HEK293 (cell line): ENCODE data around the gene ZBTB4.

Experiments used
- CTCF ChIA-PET: fragments of 350-600 bp; formaldehyde crosslinking; extraction: SDS; loops from one replicate; lab custom pipeline; 2021; ENCODE audit warnings: antibody characterized with exemption; lab: Yijun Ruan, JAX
- POLR2A ChIA-PET: fragments of 300-600 bp; formaldehyde crosslinking; extraction: SDS; loops from one replicate; lab custom pipeline; 2020; ENCODE audit warnings: antibody characterized with exemption, inconsistent platforms; lab: Yijun Ruan, JAX
- H3K27ac ChIP-seq: fragments of 200-500 bp; sonication (Bioruptor generic); 2 replicates; pipeline ENCODE4 v1.5.1; 2014; ENCODE audit warnings: low read depth, low read length, control low read depth, inconsistent platforms; ENCODE audit errors: extremely low read depth
- H3K36me3 ChIP-seq, 2 experiments: fragments of 200-500 bp in 1 of 2; sonication (Bioruptor generic) in 1 of 2; 1 replicate in 1 of 2; 2 replicates in 1 of 2; pipeline ENCODE4 v1.5.1; 2014 to 2017; ENCODE audit warnings: inconsistent platforms in 2 of 2, low read length in 2 of 2; ENCODE audit not compliant: control insufficient read depth in 2 of 2, insufficient read depth in 1 of 2
- H3K4me1 ChIP-seq: fragments of 200-500 bp; sonication (Bioruptor generic); 2 replicates; pipeline ENCODE4 v1.5.1; 2014; ENCODE audit warnings: mild to moderate bottlenecking, low read length, inconsistent platforms; ENCODE audit not compliant: control insufficient read depth, insufficient read depth
- H3K4me3 ChIP-seq: 2 replicates; pipeline ENCODE4 v1.5.1; 2011; ENCODE audit warnings: low read depth, mild to moderate bottlenecking, control low read depth, low read length, moderate library complexity
- H3K9me3 ChIP-seq: fragments of 200-500 bp; sonication (Bioruptor generic); 2 replicates; pipeline ENCODE4 v1.5.1; 2014; ENCODE audit warnings: low read depth, low read length, inconsistent platforms; ENCODE audit not compliant: control insufficient read depth, insufficient read depth
- EGR2 ChIP-seq: fragments of 450-650 bp; formaldehyde crosslinking; IDR thresholded peaks from 2 replicates; pipeline ENCODE4 v1.5.1; 2016; ENCODE audit warnings: low read depth, missing biosample characterization, missing genetic modification characterization
- FEZF1 ChIP-seq: fragments of 450-650 bp; formaldehyde crosslinking; IDR thresholded peaks from 2 replicates; pipeline ENCODE4 v1.5.1; 2016; ENCODE audit warnings: missing biosample characterization, missing genetic modification characterization
- GLIS2 ChIP-seq: fragments of 450-650 bp; formaldehyde crosslinking; IDR thresholded peaks from 2 replicates; pipeline ENCODE4 v1.5.1; 2016; ENCODE audit warnings: missing biosample characterization, missing genetic modification characterization
- HIC1 ChIP-seq: fragments of 450-650 bp; formaldehyde crosslinking; IDR thresholded peaks from 2 replicates; pipeline ENCODE4 v1.5.1; 2016; ENCODE audit warnings: missing biosample characterization, missing genetic modification characterization
- KLF17 ChIP-seq: fragments of 450-650 bp; formaldehyde crosslinking; IDR thresholded peaks from 2 replicates; pipeline ENCODE4 v1.5.1; 2016; ENCODE audit warnings: missing biosample characterization, missing genetic modification characterization
- MEIS1 ChIP-seq: sonication (generic); formaldehyde crosslinking; IDR thresholded peaks from 2 replicates; pipeline ENCODE4 v1.8.1; 2022; ENCODE audit warnings: missing genetic modification reagents, mild to moderate bottlenecking, borderline replicate concordance
- PBX3 ChIP-seq: sonication (generic); formaldehyde crosslinking; IDR thresholded peaks from 2 replicates; pipeline ENCODE4 v1.8.1; 2022; ENCODE audit warnings: mild to moderate bottlenecking, moderate library complexity, missing genetic modification reagents
- PRDM1 ChIP-seq: fragments of 450-650 bp; formaldehyde crosslinking; IDR thresholded peaks from 2 replicates; pipeline ENCODE4; 2016; ENCODE audit warnings: missing biosample characterization, missing genetic modification characterization
- PRDM4 ChIP-seq: fragments of 450-650 bp; formaldehyde crosslinking; IDR thresholded peaks from 2 replicates; pipeline ENCODE4 v1.5.1; 2017; ENCODE audit warnings: missing biosample characterization, missing genetic modification characterization
- ZBTB26 ChIP-seq: fragments of 450-650 bp; formaldehyde crosslinking; optimal IDR thresholded peaks from 2 replicates; pipeline ENCODE3; 2016; ENCODE audit warnings: missing biosample characterization, mild to moderate bottlenecking, missing genetic modification characterization
- ZNF132 ChIP-seq: fragments of 450-650 bp; formaldehyde crosslinking; IDR thresholded peaks from 2 replicates; pipeline ENCODE4 v1.5.1; 2017; ENCODE audit warnings: missing biosample characterization, missing genetic modification characterization, borderline replicate concordance
- ZNF2 ChIP-seq: fragments of 450-650 bp; formaldehyde crosslinking; IDR thresholded peaks from 2 replicates; pipeline ENCODE4 v1.5.1; 2016; ENCODE audit warnings: missing biosample characterization, missing genetic modification characterization
- ZNF211 ChIP-seq: fragments of 450-650 bp; formaldehyde crosslinking; IDR thresholded peaks from 2 replicates; pipeline ENCODE4 v1.5.1; 2016; ENCODE audit warnings: low read depth, missing biosample characterization, missing genetic modification characterization
- ZNF214 ChIP-seq: fragments of 450-650 bp; formaldehyde crosslinking; IDR thresholded peaks from 2 replicates; pipeline ENCODE4 v1.5.1; 2017; ENCODE audit warnings: missing biosample characterization, mild to moderate bottlenecking, missing genetic modification characterization, borderline replicate concordance
- ZNF23 ChIP-seq: fragments of 450-650 bp; formaldehyde crosslinking; IDR thresholded peaks from 2 replicates; pipeline ENCODE4 v1.5.1; 2016; ENCODE audit warnings: missing biosample characterization, missing genetic modification characterization, borderline replicate concordance
- ZNF274 ChIP-seq, 2 experiments: fragments of 200-500 bp in 1 of 2; fragments of 450-650 bp in 1 of 2; sonication (Bioruptor generic) in 1 of 2; formaldehyde crosslinking in 1 of 2; IDR thresholded peaks; 2 replicates each; pipeline versions ENCODE4 v1.5.1 to v1.6.1; 2014 to 2016; ENCODE audit warnings: borderline replicate concordance in 1 of 2, inconsistent platforms in 1 of 2, low read length in 1 of 2, missing biosample characterization in 1 of 2, missing genetic modification characterization in 1 of 2
- ZNF37A ChIP-seq: fragments of 450-650 bp; IDR thresholded peaks from 2 replicates; pipeline ENCODE4 v1.5.1; 2018; ENCODE audit warnings: missing biosample characterization, missing genetic modification characterization
- ZNF394 ChIP-seq: fragments of 450-650 bp; formaldehyde crosslinking; IDR thresholded peaks from 2 replicates; pipeline ENCODE4 v1.5.1; 2016; ENCODE audit warnings: missing biosample characterization, missing genetic modification characterization, mild to moderate bottlenecking, moderate library complexity, borderline replicate concordance
- ZNF416 ChIP-seq: fragments of 450-650 bp; formaldehyde crosslinking; IDR thresholded peaks from 2 replicates; pipeline ENCODE4 v1.5.1; 2016; ENCODE audit warnings: missing biosample characterization, missing genetic modification characterization
- ZNF423 ChIP-seq: fragments of 450-650 bp; formaldehyde crosslinking; IDR thresholded peaks from 2 replicates; pipeline ENCODE4 v1.5.1; 2016; ENCODE audit warnings: missing biosample characterization, missing genetic modification characterization
- ZNF433 ChIP-seq: fragments of 450-650 bp; formaldehyde crosslinking; IDR thresholded peaks from 2 replicates; pipeline ENCODE4 v1.5.1; 2016; ENCODE audit warnings: missing biosample characterization, missing genetic modification characterization, low read depth
- ZNF621 ChIP-seq: fragments of 450-650 bp; formaldehyde crosslinking; IDR thresholded peaks from 2 replicates; pipeline ENCODE4 v1.5.1; 2017; ENCODE audit warnings: missing biosample characterization, missing genetic modification characterization
- ZNF654 ChIP-seq: fragments of 450-650 bp; formaldehyde crosslinking; IDR thresholded peaks from 2 replicates; pipeline ENCODE4 v1.5.1; 2016; ENCODE audit warnings: low read depth, missing biosample characterization, missing genetic modification characterization
- ZNF660 ChIP-seq: fragments of 450-650 bp; IDR thresholded peaks from 2 replicates; pipeline ENCODE4 v1.5.1; 2018; ENCODE audit warnings: missing biosample characterization, mild to moderate bottlenecking, missing genetic modification characterization
- ZNF677 ChIP-seq: fragments of 450-650 bp; IDR thresholded peaks from 2 replicates; pipeline ENCODE4 v1.5.0; 2018; ENCODE audit warnings: missing biosample characterization, mild to moderate bottlenecking, missing genetic modification characterization, moderate library complexity
- ZNF701 ChIP-seq: fragments of 450-650 bp; formaldehyde crosslinking; IDR thresholded peaks from 2 replicates; pipeline ENCODE4 v1.5.1; 2016; ENCODE audit warnings: missing biosample characterization, missing genetic modification characterization
- ZNF768 ChIP-seq: fragments of 450-650 bp; formaldehyde crosslinking; IDR thresholded peaks from 2 replicates; pipeline ENCODE4 v1.5.1; 2018; ENCODE audit warnings: missing biosample characterization, mild to moderate bottlenecking, missing genetic modification characterization
- ZNF791 ChIP-seq: fragments of 450-650 bp; formaldehyde crosslinking; IDR thresholded peaks from 2 replicates; pipeline ENCODE4 v1.5.1; 2016; ENCODE audit warnings: missing biosample characterization, missing genetic modification characterization
- ZSCAN23 ChIP-seq: fragments of 450-650 bp; formaldehyde crosslinking; IDR thresholded peaks from 2 replicates; pipeline ENCODE4 v1.5.1; 2016; ENCODE audit warnings: missing biosample characterization, missing genetic modification characterization

Gene ZBTB4

GRCh38 chr17:7436556-7437368 lies 42.7 kb downstream of the ZBTB4 start:
- Histone ChIP-seq H3K36me3 (no peaks in the 10 kb centered on the region), H3K9me3 (no peaks in the 10 kb centered on the region), H3K27ac (no peak overlapping the region), H3K4me3 (no peak overlapping the region; the same call in 1 of the 2 replicates), H3K4me1 (peaks cover 18% of the 10 kb centered on the region)
- ChIA-PET CTCF (interaction anchor here (0.5 to 3.9 kb wide), 37 partner anchors 9 to 695 kb away, joined by 3 to 37 read pairs (median 4); partner anchors contain the start of genes CHRNB1, NEURL4, SLC2A4 and SLC35G6), POLR2A (interaction anchor here (0.6 to 3.5 kb wide), 10 partner anchors 9 to 250 kb away, joined by 3 to 45 read pairs (median 4); partner anchors contain the start of genes CHRNB1, POLR2A, TMEM256 and TP53)
- no peak for TF ChIP-seq PRDM1 (tag by site-specific recombination)
- TF ChIP-seq ZNF416 (tag by site-specific recombination) = no peak
- TF ChIP-seq KLF17 (tag by site-specific recombination) = no peak
- peak; percentile 56 for TF ChIP-seq ZBTB26 (tag by site-specific recombination)
- no peak for TF ChIP-seq ZNF132 (tag by site-specific recombination)
- TF ChIP-seq EGR2 (tag by site-specific recombination) = no peak
- TF ChIP-seq ZNF423 (tag by site-specific recombination) = no peak
- TF ChIP-seq ZNF214 (tag by site-specific recombination) = no peak
- no peak for TF ChIP-seq ZNF791 (tag by site-specific recombination)
- TF ChIP-seq ZNF274 (IDR thresholded peaks at IDR 0.05; ENCODE audit: low read length) = no peak
- TF ChIP-seq ZNF274 (tag by site-specific recombination; IDR thresholded peaks at IDR 0.05; ENCODE audit: borderline replicate concordance) = no peak
- TF ChIP-seq HIC1 (tag by site-specific recombination) = peak; percentile 32; the same call in 1 of the 2 replicates
- no peak for TF ChIP-seq ZNF23 (tag by site-specific recombination)
- TF ChIP-seq PRDM4 (tag by site-specific recombination) = no peak
- peak; percentile 59; the same call in 1 of the 2 replicates for TF ChIP-seq PBX3 (CRISPR knock-in tag)
- TF ChIP-seq ZNF211 (tag by site-specific recombination) = no peak
- TF ChIP-seq GLIS2 (tag by site-specific recombination) = peak; percentile 62; the same call in 1 of the 2 replicates
- TF ChIP-seq ZNF701 (tag by site-specific recombination) = no peak
- TF ChIP-seq ZNF2 = peak; percentile 23; the same call in 1 of the 2 replicates
- no peak for TF ChIP-seq MEIS1 (CRISPR knock-in tag)
- no peak for TF ChIP-seq ZNF768 (tag by site-specific recombination)
- TF ChIP-seq ZSCAN23 = no peak
- TF ChIP-seq ZNF677 (tag by site-specific recombination) = no peak
- TF ChIP-seq ZNF621 (tag by site-specific recombination) = no peak
- no peak for TF ChIP-seq ZNF433 (tag by site-specific recombination)
- no peak for TF ChIP-seq ZNF394 (tag by site-specific recombination)
- TF ChIP-seq FEZF1 = no peak
- TF ChIP-seq ZNF660 (tag by site-specific recombination) = peak; percentile 93
- TF ChIP-seq ZNF654 (tag by site-specific recombination) = peak; percentile 27; the same call in 1 of the 2 replicates
- no peak for TF ChIP-seq ZNF37A
